Gastrocnemius medialis (tissue), 4 donors: ENCODE data around the gene AK5.

Experiments
- POLR2A ChIP-seq, 2 donors: fragments of 450-650 bp; IDR thresholded peaks; one replicate each; pipeline ENCODE4 v1.6.1; 2017; ENCODE audit warnings: antibody characterized with exemption in 2 of 2, mild to moderate bottlenecking in 2 of 2, moderate library complexity in 2 of 2
- TF ChIP-seq, protein P1 (sequence below), 5 experiments: fragments of 450-650 bp in 3 of 5; fragments of 200-600 bp in 2 of 5; sonication (generic) in 2 of 5; IDR thresholded peaks in 4 of 5; conservative IDR thresholded peaks in 1 of 5; 1 replicate in 4 of 5; 2 replicates in 1 of 5; pipeline ENCODE4 v1.5.1; 2016 to 2019; ENCODE audit warnings: antibody characterized with exemption in 5 of 5, mild to moderate bottlenecking in 3 of 5, moderate library complexity in 3 of 5

DNA sequence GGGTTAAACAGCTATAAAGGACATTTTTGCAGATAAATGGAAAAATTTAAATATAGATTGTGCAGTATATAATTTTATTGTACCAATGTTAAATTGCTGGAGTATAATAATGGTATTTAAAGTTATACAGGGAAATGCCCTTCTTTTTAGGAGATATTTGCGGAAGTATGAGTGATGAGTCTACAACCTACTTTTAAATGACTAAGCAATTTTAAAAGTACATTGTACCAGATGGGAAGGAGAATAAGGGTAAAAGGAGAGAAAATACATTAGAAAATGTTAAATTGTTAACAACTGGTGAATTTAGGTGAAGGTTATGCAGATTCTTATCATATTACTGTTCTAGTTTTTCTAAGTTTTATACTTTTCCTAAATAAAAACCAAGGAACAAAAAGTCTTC, 308.8 kb downstream of the AK5 start:
- TF ChIP-seq, protein P1, sequence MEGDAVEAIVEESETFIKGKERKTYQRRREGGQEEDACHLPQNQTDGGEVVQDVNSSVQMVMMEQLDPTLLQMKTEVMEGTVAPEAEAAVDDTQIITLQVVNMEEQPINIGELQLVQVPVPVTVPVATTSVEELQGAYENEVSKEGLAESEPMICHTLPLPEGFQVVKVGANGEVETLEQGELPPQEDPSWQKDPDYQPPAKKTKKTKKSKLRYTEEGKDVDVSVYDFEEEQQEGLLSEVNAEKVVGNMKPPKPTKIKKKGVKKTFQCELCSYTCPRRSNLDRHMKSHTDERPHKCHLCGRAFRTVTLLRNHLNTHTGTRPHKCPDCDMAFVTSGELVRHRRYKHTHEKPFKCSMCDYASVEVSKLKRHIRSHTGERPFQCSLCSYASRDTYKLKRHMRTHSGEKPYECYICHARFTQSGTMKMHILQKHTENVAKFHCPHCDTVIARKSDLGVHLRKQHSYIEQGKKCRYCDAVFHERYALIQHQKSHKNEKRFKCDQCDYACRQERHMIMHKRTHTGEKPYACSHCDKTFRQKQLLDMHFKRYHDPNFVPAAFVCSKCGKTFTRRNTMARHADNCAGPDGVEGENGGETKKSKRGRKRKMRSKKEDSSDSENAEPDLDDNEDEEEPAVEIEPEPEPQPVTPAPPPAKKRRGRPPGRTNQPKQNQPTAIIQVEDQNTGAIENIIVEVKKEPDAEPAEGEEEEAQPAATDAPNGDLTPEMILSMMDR (IDR thresholded peaks at IDR 0.05 in 4 of 5, conservative IDR thresholded peaks at IDR 0.05 in 1 of 5), result no peak
- no peak for TF ChIP-seq POLR2A (IDR thresholded peaks at IDR 0.05)
